Tibial nerve (tissue), 4 donors: ENCODE data around the gene GATA6. TPM values are rescaled to one million over a fixed set of nuclear protein-coding genes. Genes with fewer than 3 reads are reported as not detected.

Experiments
- DNase-seq, 2 donors: peaks; one replicate each; pipeline ENCODE4 v3.0.0-alpha.2; 2019; ENCODE audit warnings: low spot score in 2 of 2
- H3K27ac ChIP-seq, 4 donors: fragments of 200-600 bp; sonication (generic) in 3 of 4; one replicate each; pipeline ENCODE4 v1.5.1; 2017 to 2019; ENCODE audit warnings: mild to moderate bottlenecking in 1 of 4
- H3K27me3 ChIP-seq, 2 donors: fragments of 200-600 bp; sonication (generic) in 1 of 2; one replicate each; pipeline versions ENCODE4 v1.5.1 to v1.6.0; 2017 to 2019
- H3K36me3 ChIP-seq, 3 donors: fragments of 200-600 bp; sonication (generic); one replicate each; pipeline ENCODE4 v1.5.1; 2018 to 2019
- H3K4me1 ChIP-seq, 4 donors: fragments of 200-600 bp; sonication (generic) in 3 of 4; one replicate each; pipeline ENCODE4 v1.5.1; 2017 to 2019
- H3K4me3 ChIP-seq, 4 donors: fragments of 200-600 bp; sonication (generic) in 3 of 4; one replicate each; pipeline ENCODE4 v1.5.1; 2017 to 2019; ENCODE audit warnings: mild to moderate bottlenecking in 1 of 4, moderate library complexity in 1 of 4
- H3K9me3 ChIP-seq, 4 donors: fragments of 200-600 bp; sonication (generic) in 3 of 4; one replicate each; pipeline ENCODE4 v1.5.1; 2017 to 2019
- EP300 ChIP-seq, 2 donors: sonication (generic); formaldehyde crosslinking; IDR thresholded peaks; one replicate each; pipeline ENCODE4 v1.6.1; 2017; ENCODE audit warnings: antibody characterized with exemption in 2 of 2, mild to moderate bottlenecking in 1 of 2
- POLR2A ChIP-seq, 2 donors: fragments of 450-650 bp; IDR thresholded peaks; one replicate each; pipeline ENCODE4 v1.6.1; 2017; ENCODE audit warnings: antibody characterized with exemption in 2 of 2, mild to moderate bottlenecking in 2 of 2, moderate library complexity in 2 of 2
- WGBS, 2 donors: methylation state at CpG; one replicate each; pipeline ENCODE4 v1.1.5; 2018; 5-methylcytosine and 5-hydroxymethylcytosine counted together
- total RNA-seq, 4 donors: library from RNA; depleted of rRNA; stranded (reverse); fragments of >200 nt; gene quantifications; one replicate each; pipeline ENCODE4 v1.1.0, GENCODE V29; 2016
- TF ChIP-seq, protein P1 (sequence below), 5 experiments: fragments of 200-600 bp in 3 of 5; fragments of 450-650 bp in 2 of 5; sonication (generic) in 3 of 5; IDR thresholded peaks; one replicate each; pipeline ENCODE4 v1.5.1; 2016 to 2019; ENCODE audit warnings: antibody characterized with exemption in 5 of 5, mild to moderate bottlenecking in 3 of 5, moderate library complexity in 2 of 5

The GATA6 gene
- total RNA-seq, 4 donors from 2014 or later: 4.2 to 8.4 (median 7.2) TPM

DNA sequence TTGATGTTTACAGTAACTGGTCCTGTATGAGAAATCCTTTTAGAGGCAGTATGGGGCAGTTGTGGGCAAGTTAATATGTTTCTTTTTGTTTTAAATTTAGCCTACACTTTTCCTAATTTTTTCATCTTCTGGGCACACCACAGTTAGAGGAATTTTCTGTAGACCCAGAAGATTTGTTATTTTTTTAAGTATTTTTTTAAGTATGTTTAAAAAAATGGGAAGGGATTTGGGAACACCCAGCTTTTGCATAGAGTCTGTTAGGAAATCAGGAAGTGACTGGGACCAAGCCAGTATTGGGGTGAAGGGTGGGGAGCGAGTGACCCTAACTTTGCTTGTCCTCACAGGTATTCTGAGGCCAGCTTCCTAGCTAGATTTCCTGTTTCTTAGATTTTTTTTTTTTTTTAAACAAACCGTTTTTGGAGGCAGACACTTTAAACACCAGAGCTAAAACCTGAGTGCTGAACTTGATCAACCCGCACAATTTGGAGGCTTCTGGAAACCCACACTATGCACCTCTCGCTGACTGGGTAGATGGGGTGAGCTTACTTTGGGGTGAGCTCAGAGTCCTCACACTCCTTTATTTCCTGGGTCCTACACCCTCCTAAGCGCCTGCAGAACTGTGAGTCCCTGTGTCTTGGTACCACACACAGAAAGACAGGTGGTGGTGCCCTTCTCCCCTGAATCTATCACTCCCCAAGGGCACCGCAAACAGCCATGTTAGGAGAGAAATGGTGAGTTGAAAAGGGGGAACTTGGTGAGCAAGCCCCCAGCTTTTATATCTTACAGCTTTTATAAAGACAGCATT is 5.2 kb downstream of the GATA6 start:
- Histone ChIP-seq H3K9me3 (no peaks in the 10 kb centered on the region), H3K27me3 (peaks cover 0 to 96% of the 10 kb centered on the region in 2 donors), H3K27ac (no peak overlapping the region), H3K4me1 (peaks cover 0 to 26% (median 4%) of the 10 kb centered on the region in 4 donors), H3K4me3 (peak overlapping the region in 1 of 4 donors; percentile 16), H3K36me3 (peaks cover 0 to 7% (median 0%) of the 10 kb centered on the region in 3 donors)
- TF ChIP-seq EP300 (IDR thresholded peaks at IDR 0.05) (no peak), POLR2A (IDR thresholded peaks at IDR 0.05) (no peak)
- TF ChIP-seq, protein P1, sequence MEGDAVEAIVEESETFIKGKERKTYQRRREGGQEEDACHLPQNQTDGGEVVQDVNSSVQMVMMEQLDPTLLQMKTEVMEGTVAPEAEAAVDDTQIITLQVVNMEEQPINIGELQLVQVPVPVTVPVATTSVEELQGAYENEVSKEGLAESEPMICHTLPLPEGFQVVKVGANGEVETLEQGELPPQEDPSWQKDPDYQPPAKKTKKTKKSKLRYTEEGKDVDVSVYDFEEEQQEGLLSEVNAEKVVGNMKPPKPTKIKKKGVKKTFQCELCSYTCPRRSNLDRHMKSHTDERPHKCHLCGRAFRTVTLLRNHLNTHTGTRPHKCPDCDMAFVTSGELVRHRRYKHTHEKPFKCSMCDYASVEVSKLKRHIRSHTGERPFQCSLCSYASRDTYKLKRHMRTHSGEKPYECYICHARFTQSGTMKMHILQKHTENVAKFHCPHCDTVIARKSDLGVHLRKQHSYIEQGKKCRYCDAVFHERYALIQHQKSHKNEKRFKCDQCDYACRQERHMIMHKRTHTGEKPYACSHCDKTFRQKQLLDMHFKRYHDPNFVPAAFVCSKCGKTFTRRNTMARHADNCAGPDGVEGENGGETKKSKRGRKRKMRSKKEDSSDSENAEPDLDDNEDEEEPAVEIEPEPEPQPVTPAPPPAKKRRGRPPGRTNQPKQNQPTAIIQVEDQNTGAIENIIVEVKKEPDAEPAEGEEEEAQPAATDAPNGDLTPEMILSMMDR (IDR thresholded peaks at IDR 0.05): no peak
- 40 to 44% methylated on average over 6 of the region's 6 CpGs for WGBS, 2 donors
- no peak for DNase-seq

DNA sequence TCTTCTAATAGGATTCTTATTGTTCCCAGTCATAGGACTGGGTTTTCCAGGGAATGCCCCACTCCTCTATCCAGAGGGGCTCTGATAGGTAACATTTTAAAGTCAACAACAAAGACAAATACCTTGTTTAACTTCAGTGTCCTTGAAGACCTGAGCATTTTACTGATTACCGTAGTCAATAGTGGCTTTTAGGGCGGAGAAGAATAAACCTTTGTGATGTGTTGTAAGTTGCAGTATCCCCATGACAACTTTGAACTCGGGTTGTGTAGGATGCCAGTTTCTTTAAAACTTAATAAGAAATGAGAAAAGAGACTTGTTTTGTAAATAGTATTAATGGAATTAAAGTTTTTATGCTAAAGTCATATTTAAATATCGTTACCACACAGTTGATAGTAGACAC is 6.0 kb downstream of the GATA6 start:
- Histone ChIP-seq H3K27me3 (peaks cover 0 to 95% of the 10 kb centered on the region in 2 donors), H3K4me3 (no peak overlapping the region)

DNA sequence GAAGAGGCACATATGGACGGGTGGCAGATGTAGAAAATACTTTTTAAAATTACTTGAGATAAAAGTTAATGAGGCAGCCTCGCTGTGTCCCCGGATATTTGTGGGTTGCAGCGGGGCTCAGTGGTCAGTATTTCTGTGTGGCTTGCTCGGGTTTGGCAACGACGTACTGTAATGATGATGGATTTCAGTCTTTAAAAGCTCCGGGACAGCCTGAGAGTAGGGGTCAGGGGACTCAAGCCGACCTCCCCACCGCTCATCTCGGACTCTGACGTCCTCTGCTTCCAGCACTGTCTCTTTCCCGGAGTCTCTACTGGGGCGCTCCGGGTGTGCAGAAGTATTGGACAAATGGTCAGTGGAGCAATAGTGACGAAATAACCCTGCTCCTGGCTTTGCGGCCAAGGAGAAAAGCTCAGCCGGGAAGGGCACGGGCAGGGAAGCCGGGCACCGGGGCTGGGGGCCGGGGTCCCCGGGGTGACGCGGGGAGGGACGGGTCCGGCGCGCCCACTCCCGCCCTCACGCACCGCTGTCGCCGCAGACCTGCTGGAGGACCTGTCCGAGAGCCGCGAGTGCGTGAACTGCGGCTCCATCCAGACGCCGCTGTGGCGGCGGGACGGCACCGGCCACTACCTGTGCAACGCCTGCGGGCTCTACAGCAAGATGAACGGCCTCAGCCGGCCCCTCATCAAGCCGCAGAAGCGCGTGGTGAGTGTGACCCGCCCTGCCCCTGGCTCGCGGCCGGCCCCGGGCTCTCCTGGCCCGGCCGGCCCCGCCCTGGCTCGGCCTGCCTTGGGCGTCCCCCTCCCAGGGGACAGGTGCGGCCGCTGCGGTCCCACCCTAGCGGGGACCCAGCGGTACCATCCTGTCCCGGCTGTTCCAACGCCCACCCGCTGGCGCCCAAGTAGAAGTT is 7.3 kb downstream of the GATA6 start:
- TF ChIP-seq, protein P1 (IDR thresholded peaks at IDR 0.05): no peak
- no peak for TF ChIP-seq POLR2A (IDR thresholded peaks at IDR 0.05)
- TF ChIP-seq EP300 (IDR thresholded peaks at IDR 0.05): no peak
- H3K9me3 ChIP-seq: no peaks in the 10 kb centered on the region
- no peak for DNase-seq
- WGBS, 2 donors: 29 to 43% methylated on average over 31 to 44 of the region's 71 CpGs
- H3K4me1 ChIP-seq: peaks cover 0 to 12% (median 0%) of the 10 kb centered on the region in 4 donors
- H3K27me3 ChIP-seq: peaks cover 0 to 97% of the 10 kb centered on the region in 2 donors
- peaks cover 0 to 7% (median 0%) of the 10 kb centered on the region in 3 donors for H3K36me3 ChIP-seq
- H3K4me3 ChIP-seq: peak overlapping the region in 1 of 4 donors; percentile 13
- H3K27ac ChIP-seq: peak overlapping the region in 1 of 4 donors; percentile 46

More for the DNA sequence above, 6.0 kb downstream of the GATA6 start:
- 51 to 52% methylated on average over 4 of the region's 4 CpGs for WGBS, 2 donors
- Histone ChIP-seq H3K27ac (no peak overlapping the region), H3K9me3 (no peaks in the 10 kb centered on the region), H3K36me3 (peaks cover 0 to 7% (median 0%) of the 10 kb centered on the region in 3 donors), H3K4me1 (peaks cover 0 to 22% (median 0%) of the 10 kb centered on the region in 4 donors)
- DNase-seq: no peak
- TF ChIP-seq EP300 (IDR thresholded peaks at IDR 0.05) (no peak), POLR2A (IDR thresholded peaks at IDR 0.05) (no peak)
- TF ChIP-seq, protein P1 (IDR thresholded peaks at IDR 0.05): no peak

DNA sequence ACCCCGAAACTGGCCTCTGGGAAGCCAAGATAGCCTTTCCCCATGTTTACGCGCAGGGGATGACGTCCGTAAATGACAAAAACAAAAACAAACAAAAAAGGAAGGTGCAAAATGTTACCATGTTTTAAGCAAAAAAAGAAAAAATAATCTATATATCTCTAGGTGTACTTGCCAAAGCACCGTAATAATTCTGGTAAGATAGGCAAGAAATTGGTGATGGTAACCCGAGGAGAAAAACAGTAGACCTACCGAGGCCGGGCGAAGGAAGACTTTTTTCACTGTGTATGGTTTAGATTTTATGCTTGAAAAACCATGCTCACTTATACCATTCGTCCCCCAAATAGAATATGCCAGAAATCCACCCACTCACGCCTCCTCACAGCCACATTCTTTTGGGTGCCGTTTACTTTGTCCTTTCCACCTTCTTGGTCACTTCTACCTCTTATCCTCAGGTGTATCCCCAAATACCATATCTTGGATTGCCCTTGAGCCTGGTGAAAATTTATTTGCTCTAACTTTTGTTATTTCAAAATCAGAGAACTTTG is 8.0 kb downstream of the GATA6 start:
- no peak for DNase-seq
- WGBS, 2 donors: 49 to 75% methylated on average over 13 of the region's 13 CpGs
- Histone ChIP-seq H3K4me3 (peak overlapping the region in 1 of 4 donors; percentile 13), H3K36me3 (peaks cover 0 to 7% (median 0%) of the 10 kb centered on the region in 3 donors), H3K27ac (peak overlapping the region in 1 of 4 donors; percentile 46), H3K27me3 (peaks cover 0 to 96% of the 10 kb centered on the region in 2 donors), H3K9me3 (no peaks in the 10 kb centered on the region), H3K4me1 (peaks cover 0 to 6% (median 0%) of the 10 kb centered on the region in 4 donors)
- TF ChIP-seq POLR2A (IDR thresholded peaks at IDR 0.05) (no peak), EP300 (IDR thresholded peaks at IDR 0.05) (no peak)
- TF ChIP-seq, protein P1 (IDR thresholded peaks at IDR 0.05): no peak
